SK-N-SH treated with all-trans-retinoic acid at 6 μM for 48 hours (cell line): ENCODE results near the gene CISD3.

ENCODE experiments used
- ATAC-seq: fragments of 200-7000 bp; cut with Tn5 transposase; 3 replicates; pipeline ENCODE4 v1.9.1; 2020; ENCODE audit warnings: mild to moderate bottlenecking, moderate library complexity
- ARNTL ChIP-seq: fragments of 450-650 bp; formaldehyde crosslinking; IDR thresholded peaks from 2 replicates; pipeline ENCODE4 v1.5.0; 2020; ENCODE audit warnings: low read depth, mild to moderate bottlenecking, moderate library complexity, borderline replicate concordance
- BACH2 ChIP-seq: fragments of 250-450 bp; sonication (Bioruptor Pico); IDR thresholded peaks from 2 replicates; pipeline ENCODE4 v1.9.0; 2021; ENCODE audit warnings: mild to moderate bottlenecking, borderline replicate concordance
- CSDC2 ChIP-seq: fragments of 250-450 bp; sonication (Bioruptor Pico); IDR thresholded peaks from 2 replicates; pipeline ENCODE4 v1.5.0; 2020; ENCODE audit warnings: mild to moderate bottlenecking, moderate library complexity
- GLIS3 ChIP-seq: fragments of 250-450 bp; sonication (Bioruptor Pico); IDR thresholded peaks from 2 replicates; pipeline ENCODE4 v1.5.0; 2020; ENCODE audit warnings: mild to moderate bottlenecking, moderate library complexity
- ISL1 ChIP-seq: fragments of 250-450 bp; sonication (Bioruptor Pico); IDR thresholded peaks from 2 replicates; pipeline ENCODE4 v2.1.2; 2022; ENCODE audit warnings: mild to moderate bottlenecking, moderate library complexity
- OSR1 ChIP-seq: fragments of 250-450 bp; sonication (Bioruptor Pico); IDR thresholded peaks from 2 replicates; pipeline ENCODE4 v1.8.0; 2022; ENCODE audit warnings: moderate library complexity, mild to moderate bottlenecking, inconsistent platforms
- PPARA ChIP-seq: fragments of 250-450 bp; sonication (Bioruptor Pico); IDR thresholded peaks from 2 replicates; pipeline ENCODE4 v1.5.0; 2020; ENCODE audit warnings: mild to moderate bottlenecking, borderline replicate concordance
- RARB ChIP-seq: fragments of 250-450 bp; sonication (Bioruptor Pico); IDR thresholded peaks from 2 replicates; pipeline ENCODE4 v1.8.0; 2021; ENCODE audit warnings: mild to moderate bottlenecking, moderate library complexity
- SNAI2 ChIP-seq: fragments of 250-450 bp; sonication (Bioruptor Pico); IDR thresholded peaks from 2 replicates; pipeline ENCODE4 v1.5.0; 2020; ENCODE audit warnings: mild to moderate bottlenecking, moderate library complexity
- TCF4 ChIP-seq: fragments of 250-450 bp; sonication (Bioruptor Pico); IDR thresholded peaks from 2 replicates; pipeline ENCODE4 v1.8.0; 2021; ENCODE audit warnings: mild to moderate bottlenecking, moderate library complexity, borderline replicate concordance
- TOX ChIP-seq: fragments of 250-450 bp; sonication (Bioruptor Pico); IDR thresholded peaks from 2 replicates; pipeline ENCODE4 v1.8.0; 2021; ENCODE audit warnings: mild to moderate bottlenecking, moderate library complexity, borderline replicate concordance
- ZC3H10 ChIP-seq: fragments of 250-450 bp; sonication (Bioruptor Pico); IDR thresholded peaks from 2 replicates; pipeline ENCODE4 v1.5.1; 2021; ENCODE audit warnings: mild to moderate bottlenecking, moderate library complexity
- ZNF565 ChIP-seq: fragments of 450-650 bp; formaldehyde crosslinking; conservative IDR thresholded peaks from 2 replicates; pipeline ENCODE4 v1.5.0; 2020; ENCODE audit warnings: low read depth, mild to moderate bottlenecking, moderate library complexity
- ZNF70 ChIP-seq: fragments of 450-650 bp; formaldehyde crosslinking; IDR thresholded peaks from 2 replicates; pipeline ENCODE4 v1.5.0; 2020; ENCODE audit warnings: mild to moderate bottlenecking, moderate library complexity
- ZNF8 ChIP-seq: fragments of 450-650 bp; formaldehyde crosslinking; IDR thresholded peaks from 2 replicates; pipeline ENCODE4 v1.5.0; 2020; ENCODE audit warnings: mild to moderate bottlenecking, moderate library complexity
- TF ChIP-seq, protein P1 (sequence below): fragments of 250-450 bp; sonication (Bioruptor Pico); IDR thresholded peaks from 2 replicates; pipeline ENCODE4 v1.8.0; 2021; ENCODE audit warnings: low read depth, mild to moderate bottlenecking, moderate library complexity, borderline replicate concordance
- TF ChIP-seq, protein P2 (sequence below): fragments of 250-450 bp; sonication (Bioruptor Pico); IDR thresholded peaks from 2 replicates; pipeline ENCODE4 v1.5.0; 2020; ENCODE audit warnings: mild to moderate bottlenecking, moderate library complexity
- TF ChIP-seq, protein P3 (sequence below): fragments of 250-450 bp; sonication (Bioruptor Pico); IDR thresholded peaks from 2 replicates; pipeline ENCODE4 v1.8.0; 2020; ENCODE audit warnings: mild to moderate bottlenecking, moderate library complexity, borderline replicate concordance

Gene CISD3

DNA sequence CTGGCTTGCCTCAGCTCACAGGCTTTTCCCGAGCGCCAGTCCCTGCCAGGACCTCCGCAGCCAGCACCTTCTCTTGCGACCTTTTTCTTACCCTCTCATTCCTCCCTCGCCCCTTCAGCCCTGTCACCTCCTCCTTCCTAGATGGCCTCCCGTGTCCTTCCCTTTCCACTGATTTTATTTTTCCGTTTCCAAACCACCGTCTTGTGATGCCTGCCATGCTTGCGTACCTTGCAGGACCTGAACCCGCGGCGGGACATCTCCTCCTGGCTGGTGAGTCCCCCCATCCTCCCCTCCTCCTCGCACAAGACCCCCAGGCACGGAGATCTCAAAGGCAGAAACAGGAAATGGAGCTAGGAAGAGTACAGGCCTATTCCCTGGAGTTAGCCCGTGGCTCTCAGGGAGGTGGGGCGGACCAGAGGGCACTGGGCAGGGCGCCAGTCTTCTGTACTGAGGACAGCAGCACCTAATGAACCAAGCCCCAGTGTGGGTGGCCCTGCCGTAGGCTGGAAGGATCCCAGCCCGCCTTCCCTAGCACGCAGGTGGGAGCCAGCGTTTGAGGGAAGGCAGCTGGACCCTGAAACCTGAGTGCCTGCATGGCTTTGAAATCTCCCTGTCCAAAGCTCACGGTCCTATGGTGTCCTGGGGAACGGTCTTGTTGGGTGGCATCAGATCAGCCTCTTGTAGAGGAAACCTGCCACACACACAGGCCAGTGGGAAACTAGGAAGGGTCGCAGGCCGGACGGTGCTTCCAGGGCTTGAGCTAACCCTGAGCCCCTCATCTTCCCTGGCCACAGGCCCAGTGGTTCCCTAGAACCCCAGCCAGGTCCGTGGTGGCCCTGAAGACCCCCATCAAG, 612 bp downstream of the CISD3 start (continued):
- TF ChIP-seq BACH2: no peak
- no peak for TF ChIP-seq RARB (CRISPR knock-in tag)
- TF ChIP-seq ZNF8 (CRISPR knock-in tag): no peak
- TF ChIP-seq TCF4 (CRISPR knock-in tag): no peak
- TF ChIP-seq, protein P1, sequence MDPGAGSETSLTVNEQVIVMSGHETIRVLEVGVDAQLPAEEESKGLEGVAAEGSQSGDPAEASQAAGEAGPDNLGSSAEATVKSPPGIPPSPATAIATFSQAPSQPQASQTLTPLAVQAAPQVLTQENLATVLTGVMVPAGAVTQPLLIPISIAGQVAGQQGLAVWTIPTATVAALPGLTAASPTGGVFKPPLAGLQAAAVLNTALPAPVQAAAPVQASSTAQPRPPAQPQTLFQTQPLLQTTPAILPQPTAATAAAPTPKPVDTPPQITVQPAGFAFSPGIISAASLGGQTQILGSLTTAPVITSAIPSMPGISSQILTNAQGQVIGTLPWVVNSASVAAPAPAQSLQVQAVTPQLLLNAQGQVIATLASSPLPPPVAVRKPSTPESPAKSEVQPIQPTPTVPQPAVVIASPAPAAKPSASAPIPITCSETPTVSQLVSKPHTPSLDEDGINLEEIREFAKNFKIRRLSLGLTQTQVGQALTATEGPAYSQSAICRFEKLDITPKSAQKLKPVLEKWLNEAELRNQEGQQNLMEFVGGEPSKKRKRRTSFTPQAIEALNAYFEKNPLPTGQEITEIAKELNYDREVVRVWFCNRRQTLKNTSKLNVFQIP: no peak
- TF ChIP-seq, protein P2, sequence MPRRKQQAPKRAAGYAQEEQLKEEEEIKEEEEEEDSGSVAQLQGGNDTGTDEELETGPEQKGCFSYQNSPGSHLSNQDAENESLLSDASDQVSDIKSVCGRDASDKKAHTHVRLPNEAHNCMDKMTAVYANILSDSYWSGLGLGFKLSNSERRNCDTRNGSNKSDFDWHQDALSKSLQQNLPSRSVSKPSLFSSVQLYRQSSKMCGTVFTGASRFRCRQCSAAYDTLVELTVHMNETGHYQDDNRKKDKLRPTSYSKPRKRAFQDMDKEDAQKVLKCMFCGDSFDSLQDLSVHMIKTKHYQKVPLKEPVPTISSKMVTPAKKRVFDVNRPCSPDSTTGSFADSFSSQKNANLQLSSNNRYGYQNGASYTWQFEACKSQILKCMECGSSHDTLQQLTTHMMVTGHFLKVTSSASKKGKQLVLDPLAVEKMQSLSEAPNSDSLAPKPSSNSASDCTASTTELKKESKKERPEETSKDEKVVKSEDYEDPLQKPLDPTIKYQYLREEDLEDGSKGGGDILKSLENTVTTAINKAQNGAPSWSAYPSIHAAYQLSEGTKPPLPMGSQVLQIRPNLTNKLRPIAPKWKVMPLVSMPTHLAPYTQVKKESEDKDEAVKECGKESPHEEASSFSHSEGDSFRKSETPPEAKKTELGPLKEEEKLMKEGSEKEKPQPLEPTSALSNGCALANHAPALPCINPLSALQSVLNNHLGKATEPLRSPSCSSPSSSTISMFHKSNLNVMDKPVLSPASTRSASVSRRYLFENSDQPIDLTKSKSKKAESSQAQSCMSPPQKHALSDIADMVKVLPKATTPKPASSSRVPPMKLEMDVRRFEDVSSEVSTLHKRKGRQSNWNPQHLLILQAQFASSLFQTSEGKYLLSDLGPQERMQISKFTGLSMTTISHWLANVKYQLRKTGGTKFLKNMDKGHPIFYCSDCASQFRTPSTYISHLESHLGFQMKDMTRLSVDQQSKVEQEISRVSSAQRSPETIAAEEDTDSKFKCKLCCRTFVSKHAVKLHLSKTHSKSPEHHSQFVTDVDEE (CRISPR knock-in tag): no peak
- no peak for TF ChIP-seq ZNF70 (CRISPR knock-in tag)
- TF ChIP-seq ZNF565 (CRISPR knock-in tag): no peak
- TF ChIP-seq, all 23 proteins: peak for 0

DNA sequence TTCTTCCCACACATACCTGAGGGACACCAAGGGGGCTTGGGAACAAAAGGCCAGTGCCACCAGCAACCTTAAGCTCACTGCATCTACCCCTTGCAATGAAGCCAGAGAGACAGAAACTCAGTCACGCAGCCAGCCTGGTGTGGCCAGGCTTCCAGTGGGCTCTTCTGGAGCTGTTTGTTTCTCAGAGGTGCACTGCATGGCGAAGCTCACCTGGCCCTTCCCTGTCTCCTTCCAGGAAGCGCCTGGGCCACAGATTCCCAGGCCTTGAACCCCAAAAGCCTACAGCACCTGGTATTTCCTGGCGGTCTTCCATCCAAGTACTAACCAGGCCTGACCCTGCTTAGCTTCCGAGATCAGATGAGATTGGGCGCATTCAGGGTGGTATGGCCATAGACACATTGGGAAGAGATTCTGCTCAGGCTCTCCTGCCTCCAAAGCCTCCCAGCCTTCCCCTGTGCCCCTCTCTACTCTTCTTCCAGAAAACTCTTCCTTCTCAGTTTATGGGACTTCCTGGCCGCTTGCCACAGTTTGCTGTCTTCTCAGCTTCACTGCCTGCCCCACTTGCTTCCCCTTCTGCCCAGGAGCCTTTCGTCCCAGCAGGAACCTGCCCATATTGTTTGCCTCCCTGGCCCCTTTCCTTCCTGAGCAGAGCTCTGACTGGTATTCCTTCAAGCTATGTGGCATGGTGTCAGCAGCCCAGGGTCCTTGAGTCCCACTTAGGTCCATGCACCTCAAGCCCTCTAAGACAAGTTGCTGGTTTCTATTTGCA, 1.6 kb downstream of the CISD3 start:
- no peak for TF ChIP-seq ARNTL (CRISPR knock-in tag)
- TF ChIP-seq TOX: no peak
- no peak for TF ChIP-seq CSDC2
- no peak for TF ChIP-seq TCF4 (CRISPR knock-in tag)
- TF ChIP-seq SNAI2 (CRISPR knock-in tag): no peak
- no peak for TF ChIP-seq OSR1 (CRISPR knock-in tag)
- TF ChIP-seq, protein P1: no peak
- no peak for TF ChIP-seq ZNF565 (CRISPR knock-in tag)
- TF ChIP-seq, protein P2 (CRISPR knock-in tag): no peak
- no peak for TF ChIP-seq ISL1
- no peak for TF ChIP-seq BACH2
- TF ChIP-seq PPARA (CRISPR knock-in tag): no peak
- TF ChIP-seq GLIS3 (CRISPR knock-in tag): no peak
- TF ChIP-seq, protein P3, sequence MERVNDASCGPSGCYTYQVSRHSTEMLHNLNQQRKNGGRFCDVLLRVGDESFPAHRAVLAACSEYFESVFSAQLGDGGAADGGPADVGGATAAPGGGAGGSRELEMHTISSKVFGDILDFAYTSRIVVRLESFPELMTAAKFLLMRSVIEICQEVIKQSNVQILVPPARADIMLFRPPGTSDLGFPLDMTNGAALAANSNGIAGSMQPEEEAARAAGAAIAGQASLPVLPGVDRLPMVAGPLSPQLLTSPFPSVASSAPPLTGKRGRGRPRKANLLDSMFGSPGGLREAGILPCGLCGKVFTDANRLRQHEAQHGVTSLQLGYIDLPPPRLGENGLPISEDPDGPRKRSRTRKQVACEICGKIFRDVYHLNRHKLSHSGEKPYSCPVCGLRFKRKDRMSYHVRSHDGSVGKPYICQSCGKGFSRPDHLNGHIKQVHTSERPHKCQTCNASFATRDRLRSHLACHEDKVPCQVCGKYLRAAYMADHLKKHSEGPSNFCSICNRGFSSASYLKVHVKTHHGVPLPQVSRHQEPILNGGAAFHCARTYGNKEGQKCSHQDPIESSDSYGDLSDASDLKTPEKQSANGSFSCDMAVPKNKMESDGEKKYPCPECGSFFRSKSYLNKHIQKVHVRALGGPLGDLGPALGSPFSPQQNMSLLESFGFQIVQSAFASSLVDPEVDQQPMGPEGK (CRISPR knock-in tag): no peak
- no peak for TF ChIP-seq ZC3H10 (CRISPR knock-in tag)
- TF ChIP-seq, all 23 proteins: peak for 0

More for the DNA sequence above, 1.6 kb downstream of the CISD3 start:
- no peak for ATAC-seq
